Measurements from ENCODE around the gene ZNF689.
"Not testable (repeated sequence)": the region's sequence is repeated elsewhere in the genome, so short reads cannot be mapped to it uniquely, and the experiment has no call there.

Gene ZNF689

GRCh38 chr16:30633526-30633925 is 23.3 kb upstream of the ZNF689 start:
- DNase-seq = no peak

GRCh38 chr16:30632454-30632853 is 22.3 kb upstream of the ZNF689 start:
- not testable (repeated sequence) for DNase-seq

- peak; percentile 91 for DNase-seq
These were observed 18.7 kb upstream of the ZNF689 start for GRCh38 chr16:30628628-30629540.

DNA sequence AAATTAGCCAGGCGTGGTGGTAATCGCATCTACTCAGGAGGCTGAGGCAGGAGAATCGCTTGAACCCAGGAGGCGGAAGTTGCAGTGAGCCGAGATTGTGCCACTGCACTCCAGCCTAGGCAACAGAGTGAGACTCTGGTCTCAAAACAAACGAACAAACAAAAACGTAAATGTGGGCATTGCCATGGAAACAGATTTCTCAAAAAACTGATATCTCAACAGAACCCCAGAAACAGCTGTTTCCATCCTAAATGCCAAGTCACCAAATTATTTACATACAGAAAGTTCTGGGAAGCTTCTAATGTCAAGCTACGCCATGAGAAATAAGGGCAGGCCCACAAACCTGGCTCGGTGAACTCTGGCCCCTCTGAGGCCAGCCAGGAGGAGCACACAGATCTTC is 16.0 kb upstream of the ZNF689 start:
- DNase-seq = no peak

DNA sequence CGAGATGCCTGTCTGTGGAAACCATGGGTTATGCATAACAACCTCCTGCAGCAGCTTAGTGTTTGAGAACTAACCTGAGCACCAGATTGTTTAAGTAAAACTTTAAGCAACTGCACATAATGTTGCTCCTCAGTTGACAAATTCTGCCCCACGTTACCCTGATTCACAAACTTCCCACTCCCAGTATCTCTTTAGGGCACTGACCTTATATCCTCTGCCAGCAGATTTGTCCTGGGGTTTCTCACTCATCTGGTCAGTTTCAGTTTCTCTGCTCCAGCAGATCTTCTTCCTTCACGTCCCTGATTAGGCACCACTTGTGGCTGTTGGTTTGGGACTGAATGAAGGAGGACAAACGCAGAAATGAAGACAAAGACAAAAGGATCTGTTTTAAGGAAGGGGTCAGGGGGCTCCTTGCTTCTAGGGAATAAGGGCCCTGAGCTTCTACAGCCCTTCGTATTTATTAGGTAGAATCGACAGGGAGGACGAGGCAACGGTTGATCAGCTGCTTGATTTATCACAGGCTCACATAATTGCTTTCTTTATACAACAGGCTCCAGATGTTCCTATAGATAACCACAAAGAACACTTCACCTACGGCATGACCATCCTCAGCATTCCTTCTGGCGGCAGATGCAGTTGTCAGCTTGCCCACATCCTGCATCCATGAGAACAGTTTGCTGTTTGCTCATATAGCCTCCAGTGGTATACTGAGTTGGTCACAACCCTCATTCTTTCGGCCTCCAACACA is 13.5 kb upstream of the ZNF689 start:
- DNase-seq = peak; percentile 12

- no peak for DNase-seq
These were observed 12.4 kb upstream of the ZNF689 start for GRCh38 chr16:30622455-30623032.

GRCh38 chr16:30621765-30622164 is 11.6 kb upstream of the ZNF689 start:
- no peak for DNase-seq

- DNase-seq = no peak
These were observed 10.0 kb upstream of the ZNF689 start for GRCh38 chr16:30620169-30620568.

DNA sequence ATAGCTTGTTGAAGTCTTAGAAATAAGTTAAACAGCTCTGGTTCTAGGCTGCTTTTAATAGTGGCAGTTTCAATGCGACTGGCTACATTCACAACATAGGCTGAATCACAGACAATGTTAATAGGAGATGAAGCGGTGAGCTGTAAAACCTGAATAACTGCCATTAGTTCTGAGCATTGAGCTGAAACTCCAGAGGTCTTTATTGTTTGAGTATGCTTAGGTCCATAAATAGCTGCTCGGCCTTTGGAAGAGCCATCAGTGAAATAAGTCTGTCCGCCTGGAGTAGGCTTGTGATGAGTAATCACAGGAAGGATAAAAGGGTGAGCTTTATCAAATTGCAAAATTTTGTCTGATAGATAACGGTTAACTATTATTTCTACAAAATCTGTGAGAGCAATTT is 9.4 kb upstream of the ZNF689 start:
- DNase-seq = no peak

GRCh38 chr16:30619202-30619601 is 9.0 kb upstream of the ZNF689 start:
- DNase-seq = no peak

DNA sequence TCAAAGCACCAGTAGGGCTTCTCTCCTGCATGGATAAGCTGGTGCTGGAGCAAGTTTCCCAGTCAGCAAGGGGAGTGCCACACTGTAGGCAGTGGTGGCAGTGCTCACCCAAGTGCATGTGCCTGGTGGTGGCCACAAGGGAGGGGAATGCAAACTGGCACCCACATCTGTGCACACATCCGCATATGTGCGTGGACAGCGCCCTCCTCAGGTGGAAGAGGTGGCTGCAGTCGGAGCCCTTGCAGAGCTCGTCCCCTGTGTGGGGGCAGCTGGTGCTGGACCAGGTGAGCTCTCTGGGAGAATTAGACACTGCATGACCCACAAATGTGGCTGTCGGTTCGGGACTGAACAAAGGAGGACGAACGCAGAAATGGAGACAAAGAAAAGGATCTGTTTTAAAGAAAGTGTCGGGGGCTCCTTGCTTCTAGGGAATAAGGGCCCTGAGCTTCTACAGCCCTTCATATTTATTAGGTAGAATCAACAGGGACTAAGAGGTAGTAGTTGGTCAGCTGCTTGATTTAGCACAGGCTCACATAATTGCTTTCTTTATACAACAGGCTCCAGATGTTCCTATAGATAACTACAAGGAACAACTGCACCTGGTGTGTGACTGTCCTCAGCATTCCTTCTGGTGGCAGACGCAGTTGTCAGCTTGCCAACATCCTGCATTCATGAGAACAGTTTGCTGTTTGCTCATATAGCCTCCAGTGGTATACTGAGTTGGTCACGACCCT is 5.3 kb upstream of the ZNF689 start:
- peak; percentile 49 for DNase-seq

GRCh38 chr16:30609002-30609925 is 925 bp downstream of the ZNF689 start:
- DNase-seq = peak; percentile 45

GRCh38 chr16:30606004-30606403 is 4.2 kb downstream of the ZNF689 start:
- DNase-seq = no peak

GRCh38 chr16:30605158-30605557 is 5.0 kb downstream of the ZNF689 start:
- no peak for DNase-seq

DNA sequence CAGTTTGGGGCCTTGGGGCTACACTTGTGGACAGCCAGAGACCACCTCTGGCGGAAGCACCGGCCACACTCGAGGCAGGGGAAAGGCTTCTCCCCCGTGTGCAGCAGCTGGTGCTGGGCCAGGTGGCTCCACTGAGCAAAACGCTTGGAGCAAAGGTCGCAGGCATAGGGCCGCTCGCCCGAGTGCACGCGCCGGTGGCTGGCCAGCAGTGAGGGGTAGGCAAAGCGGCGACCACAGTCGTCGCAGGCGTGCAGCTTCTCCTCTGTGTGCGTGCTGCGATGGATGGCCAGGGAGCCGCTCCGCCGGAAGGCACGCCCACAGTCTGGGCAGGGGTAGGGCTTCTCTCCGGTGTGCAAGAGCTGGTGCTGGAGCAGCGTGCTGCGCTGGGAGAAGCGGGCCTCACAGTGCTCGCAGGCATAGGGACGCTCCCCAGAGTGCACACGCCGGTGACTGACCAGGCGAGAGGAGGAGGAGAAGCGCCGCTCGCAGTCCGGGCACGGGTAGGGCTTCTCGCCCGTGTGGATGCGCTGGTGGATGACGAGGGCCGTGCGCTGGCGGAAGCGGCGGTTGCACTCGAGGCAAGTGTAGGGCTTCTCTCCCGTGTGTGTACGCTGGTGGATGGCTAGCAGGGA is 5.8 kb downstream of the ZNF689 start:
- DNase-seq = no peak

DNA sequence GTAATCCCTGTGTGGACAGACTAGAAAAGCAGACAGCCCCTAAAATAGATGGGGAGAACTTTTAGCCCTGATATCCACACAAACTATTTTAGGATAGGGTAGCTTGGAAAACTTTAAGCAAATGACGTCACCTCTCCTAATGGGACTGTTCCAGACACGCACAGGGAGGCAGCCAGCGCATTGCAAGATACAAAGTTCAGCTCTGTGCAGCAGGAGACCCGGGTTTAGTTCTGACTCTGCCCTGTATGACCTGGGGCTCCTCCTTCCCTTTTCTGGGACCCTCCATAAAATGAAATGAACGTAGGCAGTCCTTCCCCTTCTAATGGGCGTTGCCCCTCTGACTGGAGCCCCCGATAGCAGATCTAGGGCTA is 6.3 kb downstream of the ZNF689 start:
- DNase-seq = no peak

DNA sequence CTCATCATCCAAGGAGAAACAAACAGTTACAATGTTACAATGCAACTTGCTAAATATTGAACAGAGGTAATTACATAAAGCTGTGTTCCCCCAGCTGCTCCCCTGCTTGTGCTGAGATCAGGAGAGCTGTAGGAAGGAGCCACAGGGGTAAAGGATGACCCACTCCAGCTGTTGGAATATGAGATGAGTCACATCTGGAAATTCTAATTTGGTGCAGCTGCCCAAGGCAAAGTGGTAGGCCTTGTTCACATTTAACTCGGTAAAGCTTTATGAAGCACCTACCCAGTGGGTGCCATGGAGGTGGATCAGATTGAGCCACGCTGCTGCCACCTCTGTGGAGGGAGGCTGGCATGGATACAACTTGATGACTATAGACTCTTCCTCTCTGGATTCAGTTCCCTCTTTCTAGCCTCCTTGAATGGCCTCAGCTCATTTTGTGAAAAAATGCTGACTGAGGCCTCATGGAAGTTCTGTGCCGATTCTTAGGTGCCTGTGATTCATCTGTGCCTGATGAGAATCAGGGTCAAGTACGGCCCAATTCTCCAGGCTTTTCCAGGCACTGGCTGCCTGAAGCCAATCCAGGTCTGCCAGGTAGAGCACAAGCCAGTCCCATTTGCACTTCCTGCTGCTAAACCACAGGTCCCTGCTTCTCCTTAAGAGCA is 7.4 kb downstream of the ZNF689 start:
- DNase-seq = no peak

- no peak for DNase-seq
These were observed 8.2 kb downstream of the ZNF689 start for GRCh38 chr16:30601966-30602365.

DNA sequence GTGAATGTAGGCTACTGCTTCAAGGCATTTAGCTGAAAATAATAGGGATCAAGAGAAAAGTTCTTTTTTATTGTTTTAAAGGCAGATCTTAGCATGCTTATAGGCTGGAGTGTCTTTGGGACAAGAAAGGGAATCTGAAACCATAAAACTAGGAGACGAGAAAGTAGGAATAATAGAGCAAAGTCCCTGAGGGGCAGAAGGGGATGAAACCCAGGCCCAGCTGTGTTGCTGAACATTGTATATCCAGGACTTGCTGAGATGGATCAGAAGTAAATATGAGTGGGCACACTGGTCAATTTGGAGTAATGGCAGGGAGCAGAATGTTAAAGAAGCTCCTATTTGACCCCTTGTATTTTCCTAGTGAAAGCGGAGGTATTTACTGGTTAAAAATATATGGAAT is 9.3 kb downstream of the ZNF689 start:
- DNase-seq = no peak

GRCh38 chr16:30600215-30600614 is 10.0 kb downstream of the ZNF689 start:
- DNase-seq = peak; percentile 85

- DNase-seq = no peak
These were observed 17.3 kb downstream of the ZNF689 start for GRCh38 chr16:30592871-30593270.
